Naive thymus-derived CD4-positive, alpha-beta T cell (primary cell): ENCODE measurements around the gene CELF2. TPM values are rescaled to one million over a fixed set of nuclear protein-coding genes. Genes with fewer than 3 reads are reported as not detected.

ENCODE experiments used
- ATAC-seq: fragments of 150-1000 bp; cut with Tn5 transposase; 2 replicates; pipeline ENCODE4 v1.10.0; 2021; ENCODE audit warnings: mild to moderate bottlenecking, moderate library complexity
- CTCF ChIA-PET: fragments of 350-600 bp; sonication (Branson Sonifier 250); formaldehyde crosslinking; loops from one replicate; lab custom pipeline; 2021; ENCODE audit warnings: antibody characterized with exemption; lab: Charles Lee
- POLR2A ChIA-PET: fragments of 350-600 bp; sonication (Branson Sonifier 250); formaldehyde crosslinking; loops from one replicate; lab custom pipeline; 2021; ENCODE audit warnings: antibody characterized with exemption, inconsistent platforms; lab: Charles Lee
- DNase-seq, 9 donors: peaks; one replicate each; pipeline versions ENCODE4 v3.0.0 to v3.0.0-alpha.2; 2020 to 2022; ENCODE audit warnings: mixed read lengths in 1 of 9
- H3K27ac ChIP-seq: one replicate; pipeline ENCODE4 v1.7.0; 2013; ENCODE audit warnings: mild to moderate bottlenecking, low read depth, low read length, moderate library complexity
- H3K27me3 ChIP-seq, 2 donors: one replicate each; pipeline ENCODE4 v1.7.0; 2013; ENCODE audit warnings: low read length in 2 of 2, mild to moderate bottlenecking in 2 of 2, moderate library complexity in 2 of 2; ENCODE audit not compliant: control insufficient read depth in 2 of 2, insufficient read depth in 2 of 2
- H3K36me3 ChIP-seq, 3 experiments: 1 replicate in 2 of 3; 2 replicates in 1 of 3; pipeline ENCODE4 v1.7.0; 2013; ENCODE audit warnings: low read length in 3 of 3, mild to moderate bottlenecking in 3 of 3, moderate library complexity in 1 of 3; ENCODE audit not compliant: insufficient read depth in 3 of 3, control insufficient read depth in 2 of 3
- H3K4me1 ChIP-seq, 2 donors: one replicate each; pipeline ENCODE4 v1.7.0; 2013; ENCODE audit warnings: low read length in 2 of 2, mild to moderate bottlenecking in 2 of 2, moderate library complexity in 1 of 2; ENCODE audit not compliant: control insufficient read depth in 2 of 2, insufficient read depth in 2 of 2
- H3K4me3 ChIP-seq: 2 replicates; pipeline ENCODE4 v1.7.0; 2013; ENCODE audit warnings: mild to moderate bottlenecking, low read length
- H3K9me3 ChIP-seq, 3 experiments: 1 replicate in 2 of 3; 2 replicates in 1 of 3; pipeline ENCODE4 v1.7.0; 2013; ENCODE audit warnings: low read length in 3 of 3; ENCODE audit not compliant: control insufficient read depth in 2 of 3
- H3K27ac Mint-ChIP-seq, 9 donors: one replicate each; pipeline ENCODE4 v1.8.0; 2020 to 2022; ENCODE audit warnings: mixed read lengths in 9 of 9, mild to moderate bottlenecking in 8 of 9, moderate library complexity in 5 of 9, inconsistent platforms in 2 of 9
- H3K27me3 Mint-ChIP-seq, 5 donors: one replicate each; pipeline ENCODE4 v1.8.0; 2021 to 2022; ENCODE audit warnings: mixed read lengths in 5 of 5, mild to moderate bottlenecking in 1 of 5
- H3K36me3 Mint-ChIP-seq, 5 donors: one replicate each; pipeline ENCODE4 v1.8.0; 2020 to 2022; ENCODE audit warnings: mixed read lengths in 5 of 5, mild to moderate bottlenecking in 3 of 5, inconsistent platforms in 1 of 5
- H3K4me1 Mint-ChIP-seq, 7 donors: one replicate each; pipeline ENCODE4 v1.8.0; 2020 to 2022; ENCODE audit warnings: mixed read lengths in 7 of 7, mild to moderate bottlenecking in 3 of 7, inconsistent platforms in 1 of 7
- H3K4me3 Mint-ChIP-seq, 10 donors: one replicate each; pipeline ENCODE4 v1.8.0; 2020 to 2022; ENCODE audit warnings: mild to moderate bottlenecking in 10 of 10, mixed read lengths in 10 of 10, moderate library complexity in 6 of 10, inconsistent platforms in 2 of 10
- H3K9me3 Mint-ChIP-seq, 11 donors: one replicate each; pipeline ENCODE4 v1.8.0; 2020 to 2022; ENCODE audit warnings: mixed read lengths in 11 of 11, mild to moderate bottlenecking in 4 of 11, inconsistent platforms in 1 of 11, moderate library complexity in 1 of 11
- intact Hi-C, 2 donors: fragments of 100-400 bp; cut with micrococcal nuclease; formaldehyde crosslinking; loops; one replicate each; pipeline ENCODE4 v1.15.1; 2023
- polyA plus RNA-seq, 2 donors: library from polyadenylated mRNA; unstranded; fragments of 300-500 nt; fragmentation: Illumina TruSeq; gene quantifications; one replicate each; pipeline ENCODE4 v1.2.3, GENCODE V29; 2021
- total RNA-seq, 6 experiments: library from RNA in 5 of 6; stranded (reverse) in 5 of 6; gene quantifications; 1 replicate in 5 of 6; 2 replicates in 1 of 6; pipeline ENCODE4 v1.2.3 and lab custom pipeline; 2021 to 2026

CELF2 gene
- total and polyA plus RNA-seq, 7 experiments from 2014 or later = 135 to 207 (median 178) TPM

- H3K9me3 ChIP-seq = no peaks in the 10 kb centered on the region
- peak overlapping the region; percentile 64 to 91 (median 80) for H3K4me3 Mint-ChIP-seq
- ChIA-PET CTCF (no interaction called here), POLR2A (interaction anchor here (0.6 kb wide), 1 partner anchor 226 kb away, joined by 4 read pairs; no protein-coding TSS in a partner anchor)
- peak; percentile 16 for ATAC-seq
- no peaks in the 10 kb centered on the region for H3K9me3 Mint-ChIP-seq
- peaks cover 67 to 88% (median 73%) of the 10 kb centered on the region in 5 donors for H3K27me3 Mint-ChIP-seq
- H3K27ac Mint-ChIP-seq = peak overlapping the region in 2 of 9 donors; percentile 32 to 70
- H3K4me1 ChIP-seq = peaks cover 4% of the 10 kb centered on the region in 2 donors
- peak overlapping the region; percentile 17 for H3K4me3 ChIP-seq
- H3K27ac ChIP-seq = no peak overlapping the region
- H3K36me3 Mint-ChIP-seq = no peaks in the 10 kb centered on the region
- H3K36me3 ChIP-seq = no peaks in the 10 kb centered on the region
- peaks cover 5 to 21% of the 10 kb centered on the region in 2 donors for H3K27me3 ChIP-seq
- intact Hi-C loops = loop anchor here (5.0 to 10.0 kb wide), 4 partner anchors 149 to 256 kb away; no protein-coding TSS in a partner anchor
- peak in 1 of 9 donors; percentile 23 for DNase-seq
- H3K4me1 Mint-ChIP-seq = peaks cover 0 to 12% (median 11%) of the 10 kb centered on the region in 7 donors
Measured at GRCh38 chr10:11018432-11018841, 765 bp downstream of the CELF2 start.

- peaks cover 4% of the 10 kb centered on the region in 2 donors for H3K4me1 ChIP-seq
- Mint-ChIP-seq H3K9me3 (no peaks in the 10 kb centered on the region), H3K27me3 (peaks cover 63 to 88% (median 69%) of the 10 kb centered on the region in 5 donors), H3K27ac (peak overlapping the region in 2 of 9 donors; percentile 32 to 70), H3K4me1 (peaks cover 0 to 12% (median 11%) of the 10 kb centered on the region in 7 donors), H3K36me3 (no peaks in the 10 kb centered on the region), H3K4me3 (peak overlapping the region; percentile 64 to 91 (median 80))
- DNase-seq (no peak), ATAC-seq (no peak)
- POLR2A ChIA-PET = interaction anchor here (0.6 kb wide), 1 partner anchor 225 kb away, joined by 4 read pairs; no protein-coding TSS in a partner anchor
- CTCF ChIA-PET = no interaction called here
- no peaks in the 10 kb centered on the region for H3K9me3 ChIP-seq
- peaks cover 5 to 21% of the 10 kb centered on the region in 2 donors for H3K27me3 ChIP-seq
- H3K36me3 ChIP-seq = no peaks in the 10 kb centered on the region
- H3K27ac ChIP-seq = no peak overlapping the region
- intact Hi-C loops = loop anchor here (5.0 to 10.0 kb wide), 4 partner anchors 148 to 256 kb away; no protein-coding TSS in a partner anchor
- no peak overlapping the region for H3K4me3 ChIP-seq
Measured at GRCh38 chr10:11018855-11019631, 1.4 kb downstream of the CELF2 start.

GRCh38 chr10:11019724-11020547 lies 2.3 kb downstream of the CELF2 start:
- Histone ChIP-seq H3K9me3 (no peaks in the 10 kb centered on the region), H3K27ac (no peak overlapping the region), H3K4me1 (peaks cover 4% of the 10 kb centered on the region in 2 donors), H3K4me3 (no peak overlapping the region), H3K36me3 (no peaks in the 10 kb centered on the region), H3K27me3 (peaks cover 5 to 21% of the 10 kb centered on the region in 2 donors)
- ATAC-seq = no peak
- peaks cover 56 to 82% (median 62%) of the 10 kb centered on the region in 5 donors for H3K27me3 Mint-ChIP-seq
- no peaks in the 10 kb centered on the region for H3K9me3 Mint-ChIP-seq
- H3K27ac Mint-ChIP-seq = peak overlapping the region in 1 of 9 donors; percentile 13
- peaks cover 0 to 12% (median 11%) of the 10 kb centered on the region in 7 donors for H3K4me1 Mint-ChIP-seq
- no peak for DNase-seq
- no peaks in the 10 kb centered on the region for H3K36me3 Mint-ChIP-seq
- ChIA-PET CTCF (interaction anchor here (0.7 kb wide), 1 partner anchor 9 kb away, joined by 3 read pairs; no protein-coding TSS in a partner anchor), POLR2A (interaction anchor here (0.6 kb wide), 1 partner anchor 176 kb away, joined by 3 read pairs; no protein-coding TSS in a partner anchor)
- intact Hi-C loops = loop anchor here (5.0 to 10.0 kb wide), 4 partner anchors 147 to 255 kb away; no protein-coding TSS in a partner anchor
- peak overlapping the region in 6 of 10 donors; percentile 2 to 91 (median 69) for H3K4me3 Mint-ChIP-seq

GRCh38 chr10:11020548-11020942 lies 2.9 kb downstream of the CELF2 start:
- H3K4me3 Mint-ChIP-seq = no peak overlapping the region
- Histone ChIP-seq H3K4me1 (peaks cover 4% of the 10 kb centered on the region in 2 donors), H3K9me3 (no peaks in the 10 kb centered on the region), H3K36me3 (no peaks in the 10 kb centered on the region), H3K27me3 (peaks cover 5 to 21% of the 10 kb centered on the region in 2 donors), H3K4me3 (no peak overlapping the region), H3K27ac (no peak overlapping the region)
- DNase-seq (no peak), ATAC-seq (no peak)
- ChIA-PET POLR2A (no interaction called here), CTCF (interaction anchor here (0.7 kb wide), 1 partner anchor 9 kb away, joined by 3 read pairs; no protein-coding TSS in a partner anchor)
- no peaks in the 10 kb centered on the region for H3K9me3 Mint-ChIP-seq
- peaks cover 0 to 12% (median 11%) of the 10 kb centered on the region in 7 donors for H3K4me1 Mint-ChIP-seq
- peaks cover 50 to 79% (median 56%) of the 10 kb centered on the region in 5 donors for H3K27me3 Mint-ChIP-seq
- H3K27ac Mint-ChIP-seq = no peak overlapping the region
- no peaks in the 10 kb centered on the region for H3K36me3 Mint-ChIP-seq
- intact Hi-C loops = no loop called here

GRCh38 chr10:11022213-11022612 lies 4.5 kb downstream of the CELF2 start:
- no peaks in the 10 kb centered on the region for H3K9me3 Mint-ChIP-seq
- POLR2A ChIA-PET = no interaction called here
- H3K4me1 Mint-ChIP-seq = peaks cover 0 to 10% (median 8%) of the 10 kb centered on the region in 7 donors
- H3K27me3 Mint-ChIP-seq = peaks cover 39 to 70% (median 45%) of the 10 kb centered on the region in 5 donors
- Histone ChIP-seq H3K27ac (no peak overlapping the region), H3K9me3 (no peaks in the 10 kb centered on the region), H3K4me3 (no peak overlapping the region), H3K36me3 (no peaks in the 10 kb centered on the region), H3K27me3 (peaks cover 0 to 9% of the 10 kb centered on the region in 2 donors), H3K4me1 (peaks cover 2% of the 10 kb centered on the region in 2 donors)
- DNase-seq (no peak), ATAC-seq (no peak)
- CTCF ChIA-PET = no interaction called here
- H3K36me3 Mint-ChIP-seq = no peaks in the 10 kb centered on the region
- H3K27ac Mint-ChIP-seq = no peak overlapping the region
- intact Hi-C loops = loop anchor here in 1 of 2 donors (2.0 kb wide), 1 partner anchor 143 kb away; no protein-coding TSS in a partner anchor
- H3K4me3 Mint-ChIP-seq = no peak overlapping the region
